PC-3 (cell line): ENCODE results near the gene CALR. TPM values are rescaled to one million over a fixed set of nuclear protein-coding genes. Genes with fewer than 3 reads are reported as not detected.

ENCODE experiments used
- ATAC-seq: fragments of 200-7000 bp; cut with Tn5 transposase; 2 replicates; pipeline ENCODE4 v1.9.1; 2020; ENCODE audit warnings: mild to moderate bottlenecking, moderate library complexity
- BruUV-seq: library from RNA; stranded (reverse); fragments of 400-500 nt; replicated peaks from 2 replicates; lab custom pipeline; 2021; lab: Mats Ljungman, UMichigan
- CTCF ChIA-PET: fragments of 300-600 bp; sonication (Branson Sonifier 250); formaldehyde crosslinking; loops from one replicate; lab custom pipeline; 2022; ENCODE audit warnings: antibody characterized with exemption; lab: Charles Lee
- POLR2A ChIA-PET: fragments of 300-600 bp; sonication (Branson Sonifier 250); formaldehyde crosslinking; loops from one replicate; lab custom pipeline; 2022; ENCODE audit warnings: antibody characterized with exemption; ENCODE audit not compliant: unreplicated experiment; lab: Charles Lee
- DNase-seq: peaks from one replicate; pipeline ENCODE4 v3.0.0-alpha.2; 2015
- H2AFZ ChIP-seq: fragments of 300-600 bp; sonication (generic); 2 replicates; pipeline ENCODE4 v1.6.0; 2016; ENCODE audit warnings: antibody characterized with exemption, low read length
- H3F3A ChIP-seq: fragments of 300-600 bp; sonication (generic); one replicate; pipeline ENCODE4 v1.6.0; 2017; ENCODE audit warnings: antibody characterized with exemption, low read length, control low read depth, mild to moderate bottlenecking; ENCODE audit not compliant: unreplicated experiment
- H3K27ac ChIP-seq: fragments of 300-600 bp; sonication (generic); 2 replicates; pipeline ENCODE4 v1.5.1; 2016; ENCODE audit warnings: mild to moderate bottlenecking, low read length
- H3K27me3 ChIP-seq: fragments of 300-600 bp; sonication (generic); 2 replicates; pipeline ENCODE4 v1.6.1; 2016; ENCODE audit warnings: low read length, mixed read lengths
- H3K36me3 ChIP-seq: fragments of 300-600 bp; sonication (generic); 2 replicates; pipeline ENCODE4 v1.6.1; 2016; ENCODE audit warnings: low read depth, mixed run types, low read length, mixed read lengths
- H3K4me1 ChIP-seq: fragments of 300-600 bp; sonication (generic); 2 replicates; pipeline ENCODE4 v1.5.1; 2016; ENCODE audit warnings: low read length; ENCODE audit not compliant: insufficient read depth
- H3K4me2 ChIP-seq: fragments of 300-600 bp; sonication (generic); 2 replicates; pipeline ENCODE4 v1.6.0; 2016; ENCODE audit warnings: low read length
- H3K4me3 ChIP-seq: fragments of 300-600 bp; sonication (generic); 2 replicates; pipeline ENCODE4 v1.5.1; 2016; ENCODE audit warnings: mild to moderate bottlenecking, low read length, mixed read lengths
- H3K79me2 ChIP-seq: fragments of 300-600 bp; sonication (generic); 2 replicates; pipeline ENCODE4 v1.6.1; 2017; ENCODE audit warnings: low read length, mixed read lengths
- H3K9ac ChIP-seq: fragments of 300-600 bp; sonication (generic); 2 replicates; pipeline ENCODE4 v1.6.0; 2016; ENCODE audit warnings: mild to moderate bottlenecking, low read length
- H3K9me2 ChIP-seq: fragments of 300-600 bp; sonication (generic); replicated peaks from 2 replicates; pipeline ENCODE4 v1.6.1; 2016; ENCODE audit warnings: mixed run types, low read length, mixed read lengths
- H3K9me3 ChIP-seq: fragments of 300-600 bp; sonication (generic); 2 replicates; pipeline ENCODE4 v1.6.1; 2016; ENCODE audit warnings: low read length, mixed read lengths
- H4K20me1 ChIP-seq: fragments of 300-600 bp; sonication (generic); 2 replicates; pipeline ENCODE4 v1.6.1; 2016; ENCODE audit warnings: low read length, mixed read lengths
- EZH2 ChIP-seq: fragments of 300-600 bp; sonication (generic); IDR thresholded peaks from one replicate; pipeline ENCODE4 v1.6.1; 2017; ENCODE audit warnings: antibody characterized with exemption, mild to moderate bottlenecking, low read length; ENCODE audit not compliant: unreplicated experiment
- EZH2phosphoT487 ChIP-seq: fragments of 300-600 bp; sonication (generic); IDR thresholded peaks from 2 replicates; pipeline ENCODE4 v1.6.1; 2018; ENCODE audit warnings: mild to moderate bottlenecking, antibody characterized with exemption, low read length, borderline replicate concordance
- intact Hi-C: fragments of 100-400 bp; cut with micrococcal nuclease; formaldehyde crosslinking; loops from 2 replicates; pipeline ENCODE4 v1.9.0; 2023
- total RNA-seq: library from RNA; depleted of rRNA; stranded (reverse); fragments of >200 nt; gene quantifications from 2 replicates; pipeline ENCODE4 v1.2.3, GENCODE V29; 2014
- TF ChIP-seq, protein P1 (sequence below): fragments of 300-600 bp; sonication (generic); conservative IDR thresholded peaks from 2 replicates; pipeline ENCODE4 v1.5.1; 2017; ENCODE audit warnings: antibody characterized with exemption, low read depth, mild to moderate bottlenecking, low read length

The CALR gene
- total RNA-seq, 1 experiment from 2014 or later: 2,022 TPM

DNA sequence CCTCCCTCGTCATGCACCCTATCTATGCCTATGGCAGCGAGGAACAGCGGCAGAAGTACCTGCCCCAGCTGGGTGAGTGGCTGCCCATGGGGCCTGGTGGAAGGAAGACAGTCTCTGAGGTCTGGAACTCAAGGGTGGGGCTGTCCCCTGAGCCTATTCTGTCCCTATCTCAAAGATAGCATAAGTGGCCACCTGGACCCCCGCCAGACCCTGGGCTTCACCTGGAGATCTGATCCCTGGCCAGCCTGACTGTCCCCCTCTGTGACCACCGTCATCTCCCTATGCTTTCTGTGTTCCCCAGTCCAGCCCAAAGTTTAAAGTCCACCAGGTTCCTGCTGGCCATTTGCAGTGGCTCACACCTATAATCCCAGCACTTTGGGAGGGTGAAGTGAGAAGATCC is 44.8 kb upstream of the CALR start:
- Histone ChIP-seq H3K79me2 (peaks cover 11% of the 10 kb centered on the region), H3F3A (no peaks in the 10 kb centered on the region), H4K20me1 (no peaks in the 10 kb centered on the region), H3K4me3 (no peak overlapping the region), H3K27ac (no peak overlapping the region), H3K9me3 (no peaks in the 10 kb centered on the region), H3K9ac (no peak overlapping the region), H3K4me1 (peaks cover 7% of the 10 kb centered on the region), H2AFZ (no peak overlapping the region), H3K27me3 (no peaks in the 10 kb centered on the region), H3K36me3 (peaks cover 7% of the 10 kb centered on the region; the same call in 1 of the 2 replicates), H3K9me2 (no peaks in the 10 kb centered on the region), H3K4me2 (no peak overlapping the region)
- ChIA-PET CTCF (no interaction called here), POLR2A (no interaction called here)
- TF ChIP-seq, protein P1, sequence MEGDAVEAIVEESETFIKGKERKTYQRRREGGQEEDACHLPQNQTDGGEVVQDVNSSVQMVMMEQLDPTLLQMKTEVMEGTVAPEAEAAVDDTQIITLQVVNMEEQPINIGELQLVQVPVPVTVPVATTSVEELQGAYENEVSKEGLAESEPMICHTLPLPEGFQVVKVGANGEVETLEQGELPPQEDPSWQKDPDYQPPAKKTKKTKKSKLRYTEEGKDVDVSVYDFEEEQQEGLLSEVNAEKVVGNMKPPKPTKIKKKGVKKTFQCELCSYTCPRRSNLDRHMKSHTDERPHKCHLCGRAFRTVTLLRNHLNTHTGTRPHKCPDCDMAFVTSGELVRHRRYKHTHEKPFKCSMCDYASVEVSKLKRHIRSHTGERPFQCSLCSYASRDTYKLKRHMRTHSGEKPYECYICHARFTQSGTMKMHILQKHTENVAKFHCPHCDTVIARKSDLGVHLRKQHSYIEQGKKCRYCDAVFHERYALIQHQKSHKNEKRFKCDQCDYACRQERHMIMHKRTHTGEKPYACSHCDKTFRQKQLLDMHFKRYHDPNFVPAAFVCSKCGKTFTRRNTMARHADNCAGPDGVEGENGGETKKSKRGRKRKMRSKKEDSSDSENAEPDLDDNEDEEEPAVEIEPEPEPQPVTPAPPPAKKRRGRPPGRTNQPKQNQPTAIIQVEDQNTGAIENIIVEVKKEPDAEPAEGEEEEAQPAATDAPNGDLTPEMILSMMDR: no peak
- TF ChIP-seq EZH2phosphoT487 (no peak), EZH2 (no peak)
- DNase-seq (no peak), ATAC-seq (no peak)
- no TSS peak for BruUV-seq
- intact Hi-C loops: no loop called here

DNA sequence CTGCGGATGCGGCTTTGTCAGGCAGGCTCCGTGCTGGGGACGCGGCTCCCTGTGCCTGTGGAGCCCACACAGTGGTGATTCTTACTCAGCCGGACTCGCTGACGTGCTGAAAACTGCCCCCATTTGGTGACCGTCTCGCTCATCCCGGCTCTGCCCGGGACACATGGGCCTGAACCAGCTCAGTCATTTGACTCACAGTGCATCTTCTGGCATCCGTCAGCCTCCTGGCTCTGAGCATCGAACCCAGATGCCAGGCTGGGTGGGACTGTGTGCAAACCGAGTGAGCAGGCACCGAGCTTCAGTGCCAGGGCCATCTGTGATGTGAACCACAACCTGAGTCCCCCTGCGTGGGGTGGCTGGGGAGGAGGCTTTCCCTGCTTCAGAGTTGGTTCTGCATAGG is 41.9 kb upstream of the CALR start:
- H3K4me1 ChIP-seq: peaks cover 7% of the 10 kb centered on the region
- no peaks in the 10 kb centered on the region for H4K20me1 ChIP-seq
- intact Hi-C loops: no loop called here
- H3K9ac ChIP-seq: no peak overlapping the region
- H3K27ac ChIP-seq: no peak overlapping the region
- TF ChIP-seq EZH2: no peak
- no peak for TF ChIP-seq EZH2phosphoT487
- TF ChIP-seq, protein P1: no peak
- BruUV-seq: no TSS peak
- CTCF ChIA-PET: no interaction called here
- H3K27me3 ChIP-seq: no peaks in the 10 kb centered on the region
- no peaks in the 10 kb centered on the region for H3F3A ChIP-seq
- peaks cover 7% of the 10 kb centered on the region; the same call in 1 of the 2 replicates for H3K36me3 ChIP-seq
- no peak overlapping the region for H3K4me3 ChIP-seq
- peaks cover 8% of the 10 kb centered on the region for H3K79me2 ChIP-seq
- no peaks in the 10 kb centered on the region for H3K9me2 ChIP-seq
- DNase-seq: no peak
- POLR2A ChIA-PET: no interaction called here
- H3K4me2 ChIP-seq: no peak overlapping the region
- ATAC-seq: no peak
- no peaks in the 10 kb centered on the region for H3K9me3 ChIP-seq
- H2AFZ ChIP-seq: no peak overlapping the region

DNA sequence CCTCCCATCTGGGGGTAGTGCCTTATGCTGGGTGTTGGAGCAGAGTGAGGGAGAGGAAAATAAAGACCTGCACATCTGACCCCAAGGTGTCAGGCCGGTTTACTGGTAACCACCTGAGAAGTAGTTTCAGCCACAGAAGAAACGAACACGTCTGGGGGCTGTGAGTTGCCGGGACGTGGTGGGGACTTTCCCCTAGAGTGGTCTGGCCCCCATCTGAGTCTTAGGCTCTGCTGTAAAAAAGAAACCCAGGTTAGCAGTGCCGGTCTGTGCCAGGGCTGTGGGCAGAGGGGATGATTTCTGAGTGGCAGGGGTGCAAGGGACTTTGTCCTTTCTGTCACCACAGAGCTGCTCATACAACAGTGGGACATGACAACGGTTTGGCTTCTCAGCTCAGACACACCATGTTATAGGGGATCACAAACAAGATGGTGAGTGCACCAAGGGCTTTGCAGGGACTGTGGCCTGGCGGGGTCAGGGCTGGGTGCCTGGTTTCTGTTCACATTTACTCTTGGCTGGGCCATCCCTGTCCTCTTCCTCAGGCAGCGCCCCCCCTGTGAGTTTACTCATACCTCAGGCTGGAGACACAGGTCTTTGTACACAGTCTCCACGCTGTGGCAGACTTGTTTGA is 38.4 kb upstream of the CALR start:
- Histone ChIP-seq H3K27me3 (no peaks in the 10 kb centered on the region), H2AFZ (no peak overlapping the region), H4K20me1 (no peaks in the 10 kb centered on the region), H3K9me3 (no peaks in the 10 kb centered on the region), H3K4me3 (no peak overlapping the region), H3K9me2 (no peaks in the 10 kb centered on the region), H3K4me2 (no peak overlapping the region), H3K27ac (no peak overlapping the region), H3K4me1 (no peaks in the 10 kb centered on the region), H3K79me2 (no peaks in the 10 kb centered on the region), H3F3A (no peaks in the 10 kb centered on the region), H3K36me3 (no peaks in the 10 kb centered on the region), H3K9ac (no peak overlapping the region)
- BruUV-seq: no TSS peak
- ATAC-seq: no peak
- ChIA-PET POLR2A (no interaction called here), CTCF (no interaction called here)
- intact Hi-C loops: no loop called here
- no peak for TF ChIP-seq EZH2
- TF ChIP-seq, protein P1: no peak
- TF ChIP-seq EZH2phosphoT487: no peak
- DNase-seq: no peak
